PFSK-1 (cell line): ENCODE data around the gene HPGD.

ENCODE experiments used
- FOXP2 ChIP-seq: optimal IDR thresholded peaks from 2 replicates; pipeline ENCODE3; 2011; ENCODE audit warnings: borderline replicate concordance, control low read depth, inconsistent platforms; ENCODE audit not compliant: insufficient read depth; ENCODE audit errors: extremely low read length, extremely low read depth
- POLR2AphosphoS5 ChIP-seq: IDR thresholded peaks from 2 replicates; pipeline ENCODE4 v1.6.1; 2012; ENCODE audit warnings: low read depth, mild to moderate bottlenecking, control low read depth, low read length, moderate library complexity
- SIN3A ChIP-seq: IDR thresholded peaks from 2 replicates; pipeline ENCODE4 v1.6.1; 2012; ENCODE audit warnings: mild to moderate bottlenecking, low read length, moderate library complexity, borderline replicate concordance; ENCODE audit not compliant: insufficient read depth
- TAF1 ChIP-seq: IDR thresholded peaks from 2 replicates; pipeline ENCODE4 v1.6.1; 2012; ENCODE audit warnings: low read length, control low read depth, borderline replicate concordance; ENCODE audit not compliant: insufficient read depth
- TF ChIP-seq, protein P1 (sequence below), 2 experiments: IDR thresholded peaks; 2 replicates each; pipeline versions ENCODE4 v1.6.1 to v1.8.0; 2011 to 2012; ENCODE audit warnings: low read depth in 2 of 2, low read length in 2 of 2, control low read depth in 1 of 2, inconsistent platforms in 1 of 2, mild to moderate bottlenecking in 1 of 2, moderate library complexity in 1 of 2; ENCODE audit not compliant: insufficient read depth in 1 of 2

HPGD gene

DNA sequence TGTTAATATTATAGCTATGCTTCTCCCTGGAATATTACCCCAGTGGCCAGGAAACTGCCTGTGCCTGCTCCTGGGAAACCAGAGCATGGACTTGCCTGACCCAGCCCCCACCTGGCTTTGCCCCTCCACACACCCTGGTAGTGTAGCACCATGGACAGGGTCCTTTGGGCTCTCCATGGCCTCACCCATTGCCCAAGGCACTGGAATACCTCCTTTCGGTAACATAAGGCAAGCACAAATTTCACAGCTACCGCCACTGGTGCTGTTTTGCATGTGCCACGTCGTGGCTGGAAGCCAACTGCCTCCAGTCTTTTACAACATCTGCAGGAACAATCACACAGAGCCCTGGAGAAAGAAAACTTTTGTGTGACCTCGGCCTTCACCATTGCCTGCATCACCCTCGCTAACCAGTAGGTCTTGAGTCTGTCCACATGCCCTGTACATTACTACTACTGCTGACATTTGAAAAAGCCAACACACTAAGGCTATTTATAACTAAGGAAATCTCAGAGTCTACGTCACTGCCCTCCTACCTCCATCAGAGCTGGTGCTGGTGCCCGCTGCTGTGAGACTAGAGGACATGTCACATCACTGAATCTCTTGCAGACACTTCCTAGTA lies 47.7 kb downstream of the HPGD start:
- no peak for TF ChIP-seq POLR2AphosphoS5
- TF ChIP-seq, protein P1, sequence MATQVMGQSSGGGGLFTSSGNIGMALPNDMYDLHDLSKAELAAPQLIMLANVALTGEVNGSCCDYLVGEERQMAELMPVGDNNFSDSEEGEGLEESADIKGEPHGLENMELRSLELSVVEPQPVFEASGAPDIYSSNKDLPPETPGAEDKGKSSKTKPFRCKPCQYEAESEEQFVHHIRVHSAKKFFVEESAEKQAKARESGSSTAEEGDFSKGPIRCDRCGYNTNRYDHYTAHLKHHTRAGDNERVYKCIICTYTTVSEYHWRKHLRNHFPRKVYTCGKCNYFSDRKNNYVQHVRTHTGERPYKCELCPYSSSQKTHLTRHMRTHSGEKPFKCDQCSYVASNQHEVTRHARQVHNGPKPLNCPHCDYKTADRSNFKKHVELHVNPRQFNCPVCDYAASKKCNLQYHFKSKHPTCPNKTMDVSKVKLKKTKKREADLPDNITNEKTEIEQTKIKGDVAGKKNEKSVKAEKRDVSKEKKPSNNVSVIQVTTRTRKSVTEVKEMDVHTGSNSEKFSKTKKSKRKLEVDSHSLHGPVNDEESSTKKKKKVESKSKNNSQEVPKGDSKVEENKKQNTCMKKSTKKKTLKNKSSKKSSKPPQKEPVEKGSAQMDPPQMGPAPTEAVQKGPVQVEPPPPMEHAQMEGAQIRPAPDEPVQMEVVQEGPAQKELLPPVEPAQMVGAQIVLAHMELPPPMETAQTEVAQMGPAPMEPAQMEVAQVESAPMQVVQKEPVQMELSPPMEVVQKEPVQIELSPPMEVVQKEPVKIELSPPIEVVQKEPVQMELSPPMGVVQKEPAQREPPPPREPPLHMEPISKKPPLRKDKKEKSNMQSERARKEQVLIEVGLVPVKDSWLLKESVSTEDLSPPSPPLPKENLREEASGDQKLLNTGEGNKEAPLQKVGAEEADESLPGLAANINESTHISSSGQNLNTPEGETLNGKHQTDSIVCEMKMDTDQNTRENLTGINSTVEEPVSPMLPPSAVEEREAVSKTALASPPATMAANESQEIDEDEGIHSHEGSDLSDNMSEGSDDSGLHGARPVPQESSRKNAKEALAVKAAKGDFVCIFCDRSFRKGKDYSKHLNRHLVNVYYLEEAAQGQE (IDR thresholded peaks at IDR 0.05; ENCODE audit: insufficient read depth in 1 of 2, low read depth in 2 of 2, low read length in 2 of 2), result peak; percentile 75 to 93

GRCh38 chr4:174467107-174467506 lies 55.2 kb downstream of the HPGD start:
- TF ChIP-seq POLR2AphosphoS5, result no peak
- TF ChIP-seq, protein P1 (IDR thresholded peaks at IDR 0.05; ENCODE audit: insufficient read depth in 1 of 2, low read depth in 2 of 2, low read length in 2 of 2), result no peak
- TF ChIP-seq FOXP2, result no peak
- TF ChIP-seq SIN3A, result no peak
- no peak for TF ChIP-seq TAF1

DNA sequence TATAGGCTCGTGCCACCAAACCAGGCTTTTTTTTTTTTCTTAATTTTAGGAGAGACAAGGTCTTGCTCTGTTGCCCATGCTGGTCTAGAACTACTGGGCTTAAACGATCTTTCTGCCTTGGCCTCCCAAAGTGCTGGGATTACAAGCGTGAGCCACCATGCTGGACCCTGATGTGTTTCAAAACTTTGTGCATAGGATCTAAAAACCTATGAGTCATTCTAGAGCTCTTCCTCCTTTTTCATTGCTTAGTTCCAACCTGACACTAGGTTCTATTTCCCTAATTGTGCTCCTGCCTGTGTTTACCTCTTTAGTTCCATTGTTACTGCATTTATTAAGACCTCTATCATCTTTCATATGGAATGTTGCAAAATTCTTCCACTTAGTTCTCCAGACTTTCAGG lies 57.3 kb downstream of the HPGD start:
- TF ChIP-seq, protein P1 (IDR thresholded peaks at IDR 0.05; ENCODE audit: insufficient read depth in 1 of 2, low read depth in 2 of 2, low read length in 2 of 2), result no peak
- TF ChIP-seq SIN3A (no peak), TAF1 (no peak), FOXP2 (no peak), POLR2AphosphoS5 (no peak)

DNA sequence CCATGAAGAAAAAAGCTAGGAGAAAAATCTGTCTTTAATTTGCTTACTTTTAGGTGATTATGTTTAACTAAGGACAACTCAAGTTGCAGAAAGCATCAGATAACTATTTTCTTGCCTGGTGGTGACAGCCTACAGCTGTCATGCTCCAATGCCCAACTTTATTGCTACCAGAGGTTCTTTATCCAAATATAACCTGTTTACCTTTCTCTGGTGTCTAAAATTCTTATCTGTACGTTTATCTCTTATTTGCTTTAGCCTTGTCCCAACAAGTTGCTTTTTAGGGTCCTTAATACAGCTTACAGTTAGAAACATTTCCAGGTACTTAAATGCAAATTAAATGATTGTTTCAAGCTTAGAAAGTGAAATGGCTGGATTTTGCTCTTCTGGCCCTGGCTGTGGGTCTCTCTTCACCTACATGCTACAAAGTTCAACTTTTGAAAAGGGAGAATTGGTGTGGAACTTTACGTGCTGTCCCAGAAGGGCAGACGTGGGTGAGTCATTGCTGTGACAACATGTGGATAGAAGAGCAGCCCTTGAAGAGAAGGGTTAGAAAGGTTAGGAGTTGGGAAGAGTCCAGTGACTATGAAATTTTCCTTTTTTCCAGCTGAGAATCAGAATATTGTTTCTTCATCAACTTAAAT lies 60.7 kb downstream of the HPGD start:
- TF ChIP-seq POLR2AphosphoS5, result no peak
- TF ChIP-seq SIN3A, result no peak
- TF ChIP-seq FOXP2, result no peak
- TF ChIP-seq, protein P1 (IDR thresholded peaks at IDR 0.05; ENCODE audit: insufficient read depth in 1 of 2, low read depth in 2 of 2, low read length in 2 of 2), result no peak
- no peak for TF ChIP-seq TAF1

DNA sequence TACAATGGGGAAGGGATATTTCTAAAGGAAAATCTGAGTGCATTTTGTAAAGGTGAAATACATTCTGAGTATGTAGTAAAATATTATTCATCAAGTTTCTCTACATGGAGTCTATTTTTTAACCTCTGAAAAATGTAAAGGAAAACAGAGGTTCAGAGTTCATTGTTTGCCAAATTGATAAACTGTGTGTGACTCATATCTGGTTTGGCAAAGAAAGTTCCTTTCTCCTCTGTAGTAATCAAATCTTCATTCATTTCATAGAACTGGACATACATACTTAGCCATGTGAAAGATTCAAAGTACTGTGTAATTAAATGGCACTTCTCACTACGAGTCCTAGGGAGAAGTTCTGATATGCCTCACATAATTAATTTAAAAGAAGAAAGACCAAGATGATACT lies 61.6 kb downstream of the HPGD start:
- TF ChIP-seq, protein P1 (IDR thresholded peaks at IDR 0.05; ENCODE audit: insufficient read depth in 1 of 2, low read depth in 2 of 2, low read length in 2 of 2), result no peak
- TF ChIP-seq SIN3A (no peak), FOXP2 (no peak), TAF1 (no peak), POLR2AphosphoS5 (no peak)
